IMR-90 (cell line): Measurements from ENCODE around the gene CLDN6. TPM values are rescaled to one million over a fixed set of nuclear protein-coding genes. Genes with fewer than 3 reads are reported as not detected.

Experiments used
- microRNA-seq, 2 experiments: library from miRNA; stranded (forward) in 1 of 2; unstranded in 1 of 2; fragments of 10-50 nt in 1 of 2; fragments of <30 nt in 1 of 2; gene quantifications in 1 of 2; microRNA quantifications in 1 of 2; one replicate each; pipeline versions ENCODE3 to v1.1.0; 2013 to 2020; ENCODE audit not compliant: insufficient read depth in 1 of 2, insufficient read length in 1 of 2, unreplicated experiment in 1 of 2
- polyA plus RNA-seq, 3 experiments: library from polyadenylated mRNA; depleted of rRNA; stranded (reverse); fragments of >200 nt; gene quantifications; 2 replicates each; pipeline ENCODE4 v1.2.3, GENCODE V29; 2012; ENCODE audit warnings: low replicate concordance in 1 of 3
- small RNA-seq, 5 experiments: library from RNA; depleted of rRNA; stranded (forward); fragments of <200 nt; gene quantifications; one replicate each; pipeline ENCODE3, GENCODE V24; 2012
- total RNA-seq: library from RNA; depleted of rRNA; stranded (reverse); fragments of >200 nt; gene quantifications from 2 replicates; pipeline ENCODE4 v1.2.3, GENCODE V29; 2012; rRNA removed

Gene CLDN6
- total and polyA plus RNA-seq, 2 of the 4 experiments (the other 2 are of a cell fraction) = 0.14 TPM; not detected in 1

Small RNA genes lying within 50 kb of the gene (microRNA-seq; reads per million reads assigned to microRNA genes)
- gene LINC00514 (ENCODE audit: insufficient read depth, insufficient read length) = not detected

Small RNA genes lying within 50 kb of the gene (small RNA-seq; reads per million reads assigned to genes)
- 0 reads per million in 5 experiments for gene LINC00514

Other genes with a start within 250 kb of the CLDN6 start
- 225 and 5,859 TPM in 2 replicates for gene ELOB, start 240.9 kb downstream of the CLDN6 start, total RNA-seq
- 442 and 481 TPM in 2 replicates for gene ELOB, start 240.9 kb downstream of the CLDN6 start, polyA plus RNA-seq (2012; rRNA removed)
- gene PRSS33, start 230.6 kb downstream of the CLDN6 start, total RNA-seq = not detected in 2 replicates
- gene PRSS33, start 230.6 kb downstream of the CLDN6 start, polyA plus RNA-seq (2012; rRNA removed) = not detected in 2 replicates
- not detected in 2 replicates for gene PRSS41, start 219.7 kb downstream of the CLDN6 start, total RNA-seq
- not detected in 2 replicates for gene PRSS41, start 219.7 kb downstream of the CLDN6 start, polyA plus RNA-seq (2012; rRNA removed)
- gene PRSS21, start 200.9 kb downstream of the CLDN6 start, total RNA-seq = not detected in 2 replicates
- gene PRSS21, start 200.9 kb downstream of the CLDN6 start, polyA plus RNA-seq (2012; rRNA removed) = 0.21 and 0.47 TPM in 2 replicates
- 0.28 and 0.54 TPM in 2 replicates for gene ZG16B, start 187.9 kb downstream of the CLDN6 start, total RNA-seq
- gene ZG16B, start 187.9 kb downstream of the CLDN6 start, polyA plus RNA-seq (2012; rRNA removed) = 0.46 and 0.65 TPM in 2 replicates
- not detected in 2 replicates for gene PRSS22, start 160.0 kb downstream of the CLDN6 start, total RNA-seq
- gene PRSS22, start 160.0 kb downstream of the CLDN6 start, polyA plus RNA-seq (2012; rRNA removed) = not detected in 2 replicates
- 42.3 and 48.9 TPM in 2 replicates for gene FLYWCH2, start 135.0 kb downstream of the CLDN6 start, total RNA-seq
- 66.3 and 77.2 TPM in 2 replicates for gene FLYWCH2, start 135.0 kb downstream of the CLDN6 start, polyA plus RNA-seq (2012; rRNA removed)
- gene FLYWCH1, start 106.3 kb downstream of the CLDN6 start, total RNA-seq = 14.3 and 16.1 TPM in 2 replicates
- 25.2 and 32.3 TPM in 2 replicates for gene FLYWCH1, start 106.3 kb downstream of the CLDN6 start, polyA plus RNA-seq (2012; rRNA removed)
- not detected in 2 replicates for gene KREMEN2, start 53.9 kb downstream of the CLDN6 start, total RNA-seq
- 0.03 and 0.11 TPM in 2 replicates for gene KREMEN2, start 53.9 kb downstream of the CLDN6 start, polyA plus RNA-seq (2012; rRNA removed)
- gene PAQR4, start 48.8 kb downstream of the CLDN6 start, total RNA-seq = 2.2 TPM in 2 replicates
- 10.0 and 10.1 TPM in 2 replicates for gene PAQR4, start 48.8 kb downstream of the CLDN6 start, polyA plus RNA-seq (2012; rRNA removed)
- 1.8 and 2.8 TPM in 2 replicates for gene PKMYT1, start 37.7 kb downstream of the CLDN6 start, total RNA-seq
- gene PKMYT1, start 37.7 kb downstream of the CLDN6 start, polyA plus RNA-seq (2012; rRNA removed) = 14.9 and 18.7 TPM in 2 replicates
- gene CLDN9, start 5.3 kb downstream of the CLDN6 start, total RNA-seq = not detected in 2 replicates
- 0.05 TPM in 1 of 2 replicates, not detected in the other for gene CLDN9, start 5.3 kb downstream of the CLDN6 start, polyA plus RNA-seq (2012; rRNA removed)
- 103 and 118 TPM in 2 replicates for gene TNFRSF12A, start 2.2 kb upstream of the CLDN6 start, total RNA-seq
- 304 and 346 TPM in 2 replicates for gene TNFRSF12A, start 2.2 kb upstream of the CLDN6 start, polyA plus RNA-seq (2012; rRNA removed)
- 7.2 and 9.7 TPM in 2 replicates for gene HCFC1R1, start 5.8 kb upstream of the CLDN6 start, total RNA-seq
- 57.9 and 121 TPM in 2 replicates for gene HCFC1R1, start 5.8 kb upstream of the CLDN6 start, polyA plus RNA-seq (2012; rRNA removed)
- 16.1 and 16.8 TPM in 2 replicates for gene THOC6, start 5.9 kb upstream of the CLDN6 start, total RNA-seq
- 23.1 and 26.0 TPM in 2 replicates for gene THOC6, start 5.9 kb upstream of the CLDN6 start, polyA plus RNA-seq (2012; rRNA removed)
- gene BICDL2, start 18.8 kb upstream of the CLDN6 start, total RNA-seq = under 0.01 and 0.18 TPM in 2 replicates
- gene BICDL2, start 18.8 kb upstream of the CLDN6 start, polyA plus RNA-seq (2012; rRNA removed) = 0.17 and 0.19 TPM in 2 replicates
- not detected in 2 replicates for gene MMP25, start 28.4 kb upstream of the CLDN6 start, total RNA-seq
- gene MMP25, start 28.4 kb upstream of the CLDN6 start, polyA plus RNA-seq (2012; rRNA removed) = 0.07 TPM in 2 replicates
- 21.7 and 25.6 TPM in 2 replicates for gene IL32, start 47.5 kb upstream of the CLDN6 start, total RNA-seq
- gene IL32, start 47.5 kb upstream of the CLDN6 start, polyA plus RNA-seq (2012; rRNA removed) = 95.7 and 99.9 TPM in 2 replicates
- not detected in 2 replicates for gene ZSCAN10, start 81.1 kb upstream of the CLDN6 start, total RNA-seq
- not detected in 2 replicates for gene ZSCAN10, start 81.1 kb upstream of the CLDN6 start, polyA plus RNA-seq (2012; rRNA removed)
- 8.2 and 8.3 TPM in 2 replicates for gene ZNF205, start 94.4 kb upstream of the CLDN6 start, total RNA-seq
- gene ZNF205, start 94.4 kb upstream of the CLDN6 start, polyA plus RNA-seq (2012; rRNA removed) = 12.7 and 14.5 TPM in 2 replicates
- 0.56 and 0.72 TPM in 2 replicates for gene ZNF213, start 116.8 kb upstream of the CLDN6 start, total RNA-seq
- gene ZNF213, start 116.8 kb upstream of the CLDN6 start, polyA plus RNA-seq (2012; rRNA removed) = 4.0 and 4.1 TPM in 2 replicates
- not detected in 2 replicates for gene OR1F1, start 170.0 kb upstream of the CLDN6 start, total RNA-seq
- gene OR1F1, start 170.0 kb upstream of the CLDN6 start, polyA plus RNA-seq (2012; rRNA removed) = 0.12 and 0.27 TPM in 2 replicates
- 7.5 and 8.3 TPM in 2 replicates for gene ZNF200, start 217.0 kb upstream of the CLDN6 start, total RNA-seq
- 2.8 and 3.7 TPM in 2 replicates for gene ZNF200, start 217.0 kb upstream of the CLDN6 start, polyA plus RNA-seq (2012; rRNA removed)
- not detected in 2 replicates for gene MEFV, start 238.4 kb upstream of the CLDN6 start, total RNA-seq
- gene MEFV, start 238.4 kb upstream of the CLDN6 start, polyA plus RNA-seq (2012; rRNA removed) = not detected in 2 replicates